HG02981 (cell line): ENCODE data around the gene MROH8.
A peak's percentile ranks its signal among the peaks of the same experiment; 100 is the strongest.

ENCODE experiments used
- ATAC-seq: cut with Tn5 transposase; IDR thresholded peaks from one replicate; pipeline ENCODE4 v1.9.1; 2021; ENCODE audit warnings: mild to moderate bottlenecking, moderate library complexity; ENCODE audit not compliant: unreplicated experiment

MROH8 gene

DNA sequence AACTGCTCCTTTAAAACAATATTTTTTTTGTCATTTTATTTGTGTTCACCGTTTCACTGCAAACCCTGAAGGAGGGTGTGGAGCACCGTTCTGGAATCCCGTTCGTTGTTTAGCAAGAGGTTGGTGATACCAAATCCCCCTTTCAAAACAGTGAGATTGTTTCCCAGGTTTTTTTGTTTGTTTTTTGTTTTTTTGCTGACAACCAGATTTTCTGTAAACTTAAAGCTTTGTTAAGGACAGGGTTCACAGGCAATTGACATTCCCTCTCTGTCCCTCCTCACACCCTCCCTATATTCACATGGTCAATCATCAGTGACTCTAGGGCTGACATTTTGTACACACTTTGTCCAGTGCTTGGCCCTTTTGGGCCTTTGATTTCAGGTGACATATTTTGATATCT is 21.0 kb upstream of the MROH8 start:
- no peak for ATAC-seq

DNA sequence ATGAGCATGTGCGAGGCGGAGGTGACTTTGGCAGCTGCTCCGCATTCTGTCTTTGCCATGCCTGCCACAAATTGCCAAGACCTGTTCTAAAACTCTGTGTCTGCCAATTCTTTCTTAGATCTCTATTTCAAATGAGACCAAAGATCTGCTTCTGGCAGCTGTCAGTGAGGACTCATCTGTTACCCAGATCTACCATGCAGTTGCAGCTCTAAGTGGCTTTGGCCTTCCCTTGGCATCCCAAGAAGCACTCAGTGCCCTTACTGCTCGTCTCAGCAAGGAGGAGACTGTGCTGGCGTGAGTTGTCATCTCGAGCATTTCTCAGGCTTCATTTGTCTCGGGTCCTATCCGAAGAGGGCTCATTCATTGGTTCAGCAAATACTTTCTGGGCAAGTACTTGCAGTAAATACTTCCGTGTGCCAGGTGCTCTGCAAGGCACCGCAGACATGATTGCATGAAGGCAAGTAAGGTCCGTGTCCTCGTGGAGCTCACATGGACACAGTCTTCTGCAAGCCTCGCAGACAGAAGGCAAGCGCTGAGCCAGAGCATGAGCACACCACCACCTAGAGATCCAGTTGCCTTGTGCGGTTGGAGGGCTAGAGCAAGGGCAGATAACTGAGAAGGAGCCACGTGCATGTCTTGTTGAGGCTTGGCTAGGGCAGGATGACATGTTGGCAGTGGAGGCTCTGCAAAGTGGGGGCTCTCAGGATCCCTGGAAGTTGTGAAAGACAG is 19.7 kb upstream of the MROH8 start:
- ATAC-seq = no peak

GRCh38 chr20:37194621-37195417 is 15.5 kb upstream of the MROH8 start:
- ATAC-seq = no peak

- ATAC-seq = no peak
Observed at GRCh38 chr20:37193821-37194220, 14.5 kb upstream of the MROH8 start.

DNA sequence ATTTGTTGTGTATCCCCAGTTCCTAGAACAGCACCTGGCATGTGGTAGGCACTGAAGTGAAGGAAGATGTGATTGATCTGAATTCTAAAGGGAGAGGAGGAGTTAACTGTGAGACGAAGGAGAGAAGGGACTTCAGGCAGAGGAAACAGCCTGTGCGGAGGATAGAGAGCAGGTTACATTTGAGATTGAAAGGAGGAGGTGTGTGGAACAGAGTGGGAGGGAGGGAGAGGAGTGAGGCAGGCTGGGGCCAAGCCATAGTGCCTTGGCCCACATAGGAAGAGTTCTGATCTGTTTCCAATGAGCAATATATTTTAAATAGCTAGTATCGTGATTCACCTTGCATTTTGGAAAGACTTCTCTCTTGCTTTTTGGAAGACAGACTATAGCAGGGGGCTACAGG is 13.9 kb upstream of the MROH8 start:
- ATAC-seq = no peak

DNA sequence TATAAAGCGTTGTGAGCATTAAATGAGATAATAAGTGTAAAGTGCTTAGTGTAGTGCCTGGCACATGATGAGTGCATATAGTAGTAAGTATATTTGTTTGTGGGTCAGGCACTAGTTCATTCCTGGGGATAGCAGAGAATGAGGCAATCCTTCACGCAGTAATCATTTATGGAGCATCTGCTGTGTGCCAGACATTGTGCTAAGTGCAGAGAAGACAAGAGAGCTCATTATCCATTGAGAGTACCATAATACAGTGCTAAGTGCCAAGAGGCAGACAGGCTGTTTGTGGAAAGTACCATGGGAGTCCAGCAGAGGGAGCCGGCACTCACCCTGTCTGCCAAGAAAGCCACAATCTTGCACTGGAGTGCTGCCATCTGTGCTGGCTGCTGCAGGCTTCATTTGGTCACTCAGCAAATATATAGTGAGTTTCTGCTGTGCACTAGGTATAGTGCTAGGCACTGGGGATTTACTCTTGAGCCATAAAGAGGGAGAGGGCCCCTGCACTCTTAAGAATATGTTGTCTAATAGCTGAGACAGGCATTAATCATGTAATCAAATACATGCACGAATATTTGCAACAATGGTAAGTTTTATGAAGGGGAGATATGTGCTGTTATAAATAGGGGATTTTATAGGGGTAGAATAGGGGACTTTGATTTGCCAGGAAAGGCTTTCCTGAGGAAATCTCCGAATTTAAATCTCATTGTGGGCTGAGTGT is 12.9 kb upstream of the MROH8 start:
- ATAC-seq = peak; percentile 52

DNA sequence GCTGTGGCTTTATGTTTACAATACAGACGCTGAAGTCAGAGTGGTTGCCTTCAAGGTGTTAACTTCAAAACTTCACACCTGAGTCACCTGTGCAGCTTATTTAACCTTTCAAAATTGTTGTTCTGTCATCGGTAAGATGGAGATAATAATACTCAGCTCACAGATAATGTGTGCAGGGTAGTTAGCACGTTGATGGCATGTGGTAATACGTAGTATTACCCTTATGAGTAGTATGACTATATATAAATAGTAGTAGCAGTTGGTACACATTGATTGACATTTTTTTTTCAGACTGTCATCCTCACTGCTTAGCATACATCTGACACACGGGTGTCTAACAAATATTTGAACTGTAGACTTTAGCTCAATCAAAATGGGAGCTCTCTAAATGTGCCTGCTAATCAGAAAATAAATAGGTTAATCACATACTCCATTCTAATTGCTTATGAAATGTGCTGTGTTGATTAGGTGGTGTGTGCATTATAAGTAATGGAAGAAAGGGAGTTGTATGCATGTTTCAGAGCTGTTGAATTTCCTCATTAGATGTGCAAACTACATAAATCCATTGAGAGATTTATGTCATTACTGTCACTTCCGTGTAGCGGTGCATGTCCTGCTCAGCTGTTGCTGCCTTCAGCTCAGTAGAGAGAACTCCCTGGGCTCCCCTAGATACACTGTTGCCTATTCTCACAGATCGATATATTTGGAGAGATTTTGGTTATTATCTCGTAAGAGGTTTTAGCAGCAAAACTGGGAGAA is 11.2 kb upstream of the MROH8 start:
- no peak for ATAC-seq

- ATAC-seq = no peak
Observed at GRCh38 chr20:37189416-37190016, 10.2 kb upstream of the MROH8 start.

DNA sequence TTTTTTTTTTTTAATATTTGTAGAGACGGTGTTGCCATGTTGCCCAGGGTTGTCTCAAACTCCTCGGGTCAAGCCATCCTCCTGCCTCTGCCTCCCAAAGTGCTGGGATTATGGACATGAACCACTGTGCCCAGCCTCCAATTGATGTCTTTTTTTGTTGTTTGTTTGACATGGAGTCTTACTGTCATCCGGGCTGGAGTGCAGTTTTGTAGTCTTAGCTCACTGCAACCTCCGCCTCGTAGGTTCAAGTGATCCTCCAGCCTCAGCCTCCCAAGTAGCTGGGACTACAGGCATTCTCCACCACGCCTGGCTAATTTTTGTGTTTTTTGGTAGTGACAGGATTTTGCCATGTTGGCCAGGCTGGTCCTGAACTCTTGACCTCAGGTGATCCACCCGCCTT is 9.4 kb upstream of the MROH8 start:
- ATAC-seq = no peak

DNA sequence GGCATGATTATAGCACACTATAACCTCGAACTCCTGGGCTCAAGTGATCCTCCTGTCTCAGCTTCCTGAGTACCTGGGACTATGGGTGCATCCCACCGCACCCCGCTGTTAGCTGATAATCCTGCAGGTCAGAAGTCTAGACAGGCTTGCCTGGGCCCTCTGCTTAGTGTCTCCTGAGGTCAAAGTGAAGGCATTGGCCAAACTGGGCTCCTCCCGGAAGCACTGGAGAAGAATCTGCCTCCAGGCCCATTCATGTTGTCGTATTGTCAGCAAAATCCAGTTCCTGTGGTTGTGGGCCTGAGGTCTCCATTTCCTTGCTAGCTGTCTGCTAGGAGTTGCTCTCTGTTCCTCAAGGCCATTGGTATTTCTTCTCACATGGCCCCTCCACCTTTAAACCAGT is 6.3 kb upstream of the MROH8 start:
- no peak for ATAC-seq

- ATAC-seq = no peak
Observed at GRCh38 chr20:37179683-37180524, 556 bp upstream of the MROH8 start.

DNA sequence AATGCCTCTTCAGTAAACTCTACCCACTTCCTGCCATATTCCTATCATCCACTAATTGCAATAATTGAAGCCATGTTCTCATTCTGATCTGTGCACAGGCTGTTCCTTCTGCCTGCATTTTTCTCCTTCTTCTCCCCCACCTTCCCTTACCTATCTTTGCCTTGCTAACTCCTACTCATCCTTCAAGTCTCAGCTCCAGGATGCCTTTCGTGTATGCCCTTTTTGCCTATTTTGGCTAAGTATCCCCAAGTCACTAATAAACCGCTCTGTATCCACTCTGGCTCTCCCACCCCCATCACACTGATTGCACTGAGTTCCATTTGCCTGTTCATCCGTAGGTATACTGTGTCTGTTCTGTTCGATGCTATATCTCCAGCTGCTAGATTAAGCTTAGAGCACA is 6.5 kb downstream of the MROH8 start:
- ATAC-seq = no peak

GRCh38 chr20:37166867-37167266 is 12.5 kb downstream of the MROH8 start:
- ATAC-seq = no peak

GRCh38 chr20:37165031-37165430 is 14.3 kb downstream of the MROH8 start:
- ATAC-seq = no peak

- ATAC-seq = no peak
Observed at GRCh38 chr20:37163832-37164554, 15.4 kb downstream of the MROH8 start.

- no peak for ATAC-seq
Observed at GRCh38 chr20:37162646-37163045, 16.7 kb downstream of the MROH8 start.

- ATAC-seq = no peak
Observed at GRCh38 chr20:37161830-37162549, 17.4 kb downstream of the MROH8 start.

GRCh38 chr20:37160683-37161082 is 18.7 kb downstream of the MROH8 start:
- no peak for ATAC-seq
